ENCODE measurements around the gene SLC22A9. TPM values are rescaled to one million over a fixed set of nuclear protein-coding genes. Genes with fewer than 3 reads are reported as not detected.

Gene SLC22A9
- total RNA-seq, 1 experiment from 2014 or later, result not detected

DNA sequence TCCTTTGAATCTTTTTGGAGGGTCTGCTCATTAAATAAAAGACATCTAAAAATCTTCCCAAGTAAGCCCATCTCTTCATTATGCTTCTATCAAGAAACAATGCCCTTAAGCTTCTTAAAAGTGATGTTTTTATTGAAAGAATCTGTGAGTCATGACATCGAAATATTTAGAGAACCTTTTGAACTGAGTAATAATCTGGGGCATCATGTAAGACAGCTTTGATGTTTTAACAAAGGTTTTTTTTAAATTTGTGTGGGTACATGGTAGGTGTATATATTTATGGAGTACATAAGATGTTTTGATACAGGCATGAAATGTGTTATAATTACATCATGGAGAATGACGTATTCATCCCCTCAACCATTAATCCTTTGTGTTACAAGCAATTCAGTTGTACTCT is 74.6 kb downstream of the SLC22A9 start:
- DNase-seq (ENCODE audit: low read depth), result no peak

DNA sequence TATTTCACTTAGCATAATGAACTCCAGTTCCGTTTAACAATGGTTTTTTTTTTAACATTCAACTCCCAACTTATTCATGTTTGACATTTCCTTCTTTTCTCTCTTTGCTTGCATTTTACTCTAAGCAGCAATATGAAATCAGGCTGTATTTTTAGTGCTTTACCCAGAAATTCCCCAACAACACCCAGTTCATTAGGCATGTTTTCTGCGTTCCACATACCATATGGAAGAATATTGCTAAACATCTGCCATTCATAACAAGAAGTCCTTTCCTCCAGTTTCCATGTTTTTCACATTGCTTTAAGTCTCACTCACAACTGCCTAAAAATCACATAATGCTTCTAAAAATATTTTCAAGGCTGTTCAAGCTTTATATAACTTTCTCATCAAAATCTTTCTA is 75.5 kb downstream of the SLC22A9 start:
- no peak for DNase-seq (ENCODE audit: low read depth)

DNA sequence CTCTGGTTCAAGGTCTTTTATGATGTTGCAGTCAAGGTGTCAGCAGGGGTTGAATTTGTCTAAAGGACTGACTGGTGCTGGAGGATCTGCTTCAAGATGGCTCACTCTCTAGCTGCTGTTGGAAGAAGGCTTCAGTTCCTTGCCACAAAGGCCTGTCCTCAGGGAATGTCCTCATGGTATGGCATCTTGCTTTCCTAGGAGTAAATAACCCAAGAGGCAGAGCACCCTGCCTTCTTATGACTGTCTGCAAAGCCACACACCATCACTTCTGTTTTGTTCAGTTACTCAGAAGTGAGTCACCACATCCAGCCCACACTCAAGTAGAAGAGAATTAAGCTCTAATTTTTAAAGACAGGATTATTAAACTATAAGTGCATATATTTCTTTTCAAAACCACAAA is 76.1 kb downstream of the SLC22A9 start:
- peak; percentile 55 for DNase-seq (ENCODE audit: low read depth)

DNA sequence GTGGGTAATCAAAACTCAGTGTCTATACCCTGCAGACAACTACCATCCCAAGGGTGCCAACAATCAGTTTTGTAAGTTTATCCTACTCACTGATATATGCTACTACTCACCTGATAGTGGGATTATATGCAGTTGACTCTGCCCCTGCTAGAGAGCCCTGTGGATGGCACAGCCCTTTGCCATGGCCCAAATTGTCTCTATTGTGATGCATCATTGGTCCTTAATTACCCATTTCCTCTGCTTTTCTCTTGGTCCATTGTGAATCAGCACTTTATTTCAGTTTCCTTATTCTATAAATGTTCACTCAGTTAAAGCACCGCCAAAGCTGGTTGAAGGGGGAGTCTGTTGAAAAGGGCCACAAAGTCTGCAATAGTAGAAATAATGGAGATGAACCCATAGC is 79.1 kb downstream of the SLC22A9 start:
- no peak for DNase-seq (ENCODE audit: low read depth)

DNA sequence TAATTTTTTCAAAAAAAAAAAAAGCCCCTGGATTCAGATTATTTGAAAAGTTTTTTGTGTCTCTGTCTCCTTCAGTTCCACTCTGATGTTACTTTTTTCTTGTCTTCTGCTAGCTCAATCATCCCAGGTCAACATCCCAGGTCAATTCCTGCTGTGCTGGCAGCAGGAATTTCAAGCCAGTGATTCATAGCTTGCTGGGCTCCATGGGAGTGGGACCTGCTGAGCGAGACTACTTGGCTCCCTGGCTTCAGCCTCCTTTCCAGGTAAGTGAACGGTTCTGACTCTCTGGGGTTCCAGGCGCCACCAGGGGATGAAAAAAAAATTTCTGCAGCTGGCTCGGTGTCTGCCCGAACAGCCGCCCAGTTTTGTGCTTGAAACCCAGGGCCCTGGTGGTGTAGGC is 90.0 kb downstream of the SLC22A9 start:
- no peak for DNase-seq (ENCODE audit: low read depth)

Other genes with a start within 250 kb of the SLC22A9 start
- gene SLC22A24, start 225.6 kb upstream of the SLC22A9 start, total RNA-seq (2014; rRNA removed), result not detected in 2 replicates
- not detected in 2 replicates for gene SLC22A25, start 126.2 kb upstream of the SLC22A9 start, total RNA-seq (2014; rRNA removed)
- gene PLAAT5, start 121.4 kb downstream of the SLC22A9 start, total RNA-seq (2014; rRNA removed), result not detected in 2 replicates
- 0.51 TPM in 1 of 2 replicates, not detected in the other for gene LGALS12, start 136.3 kb downstream of the SLC22A9 start, total RNA-seq (2014; rRNA removed)
- gene PLAAT4, start 167.0 kb downstream of the SLC22A9 start, total RNA-seq (2014; rRNA removed), result 3.5 and 7.0 TPM in 2 replicates
- gene PLAAT2, start 193.6 kb downstream of the SLC22A9 start, total RNA-seq (2014; rRNA removed), result not detected in 2 replicates
- 8.5 and 19.1 TPM in 2 replicates for gene PLAAT3, start 244.6 kb downstream of the SLC22A9 start, total RNA-seq (2014; rRNA removed)